DOHH2 (cell line): ENCODE data around the gene GPC5.

ENCODE experiments used
- H3F3A ChIP-seq: fragments of 200-600 bp; sonication (generic), shearing (Covaris generic); 2 replicates; pipeline ENCODE4 v1.6.0; 2016; ENCODE audit warnings: antibody characterized with exemption, mild to moderate bottlenecking; ENCODE audit not compliant: control insufficient read depth, insufficient read depth
- H3K27ac ChIP-seq: fragments of 200-600 bp; sonication (generic); 2 replicates; pipeline ENCODE4 v1.5.1; 2014; ENCODE audit warnings: low read depth, mild to moderate bottlenecking, low read length, moderate library complexity
- H3K27me3 ChIP-seq: fragments of 200-600 bp; sonication (generic); 2 replicates; pipeline ENCODE4 v1.6.1; 2014; ENCODE audit warnings: mild to moderate bottlenecking, low read length, mixed read lengths; ENCODE audit not compliant: control insufficient read depth
- H3K36me3 ChIP-seq: fragments of 200-600 bp; sonication (generic); 2 replicates; pipeline ENCODE4 v1.6.1; 2014; ENCODE audit warnings: mild to moderate bottlenecking, low read length, moderate library complexity, mixed read lengths; ENCODE audit not compliant: control insufficient read depth
- H3K4me1 ChIP-seq: fragments of 200-600 bp; sonication (generic); 2 replicates; pipeline ENCODE4 v1.6.1; 2014; ENCODE audit warnings: mild to moderate bottlenecking, low read length, mixed read lengths; ENCODE audit not compliant: control insufficient read depth
- H3K4me2 ChIP-seq: fragments of 200-600 bp; sonication (generic); 2 replicates; pipeline ENCODE4 v1.6.0; 2014; ENCODE audit warnings: mild to moderate bottlenecking, low read length, moderate library complexity
- H3K4me3 ChIP-seq: fragments of 200-600 bp; sonication (generic); 2 replicates; pipeline ENCODE4 v1.5.1; 2014; ENCODE audit warnings: mild to moderate bottlenecking, low read length, mixed read lengths
- H3K79me2 ChIP-seq: fragments of 200-600 bp; sonication (generic); 2 replicates; pipeline ENCODE4 v1.6.1; 2014; ENCODE audit warnings: mild to moderate bottlenecking, low read length, mixed read lengths; ENCODE audit not compliant: control insufficient read depth
- H3K9me2 ChIP-seq: fragments of 200-600 bp; sonication (generic); replicated peaks from 2 replicates; pipeline ENCODE4 v1.6.1; 2014; ENCODE audit warnings: mild to moderate bottlenecking, low read length, mixed read lengths; ENCODE audit not compliant: control insufficient read depth
- H3K9me3 ChIP-seq: fragments of 200-600 bp; sonication (generic); 2 replicates; pipeline ENCODE4 v1.6.1; 2014; ENCODE audit warnings: antibody characterized with exemption, low read length, mixed read lengths; ENCODE audit not compliant: control insufficient read depth, insufficient read depth
- H4K20me1 ChIP-seq: fragments of 200-600 bp; sonication (generic); 2 replicates; pipeline ENCODE4 v1.6.0; 2014; ENCODE audit warnings: low read depth, mild to moderate bottlenecking, antibody characterized with exemption, low read length, moderate library complexity; ENCODE audit not compliant: control insufficient read depth, insufficient read depth
- CTCF ChIP-seq: fragments of 200-600 bp; sonication (generic); IDR thresholded peaks from one replicate; pipeline ENCODE4 v1.5.1; 2014; ENCODE audit warnings: antibody characterized with exemption, mild to moderate bottlenecking, low read depth, low read length; ENCODE audit not compliant: poor library complexity, severe bottlenecking
- EZH2phosphoT487 ChIP-seq: fragments of 200-600 bp; sonication (generic); IDR thresholded peaks from 2 replicates; pipeline ENCODE4 v1.6.1; 2017; ENCODE audit warnings: borderline replicate concordance, mild to moderate bottlenecking, antibody characterized with exemption, low read length, moderate library complexity, mixed read lengths

GPC5 gene

DNA sequence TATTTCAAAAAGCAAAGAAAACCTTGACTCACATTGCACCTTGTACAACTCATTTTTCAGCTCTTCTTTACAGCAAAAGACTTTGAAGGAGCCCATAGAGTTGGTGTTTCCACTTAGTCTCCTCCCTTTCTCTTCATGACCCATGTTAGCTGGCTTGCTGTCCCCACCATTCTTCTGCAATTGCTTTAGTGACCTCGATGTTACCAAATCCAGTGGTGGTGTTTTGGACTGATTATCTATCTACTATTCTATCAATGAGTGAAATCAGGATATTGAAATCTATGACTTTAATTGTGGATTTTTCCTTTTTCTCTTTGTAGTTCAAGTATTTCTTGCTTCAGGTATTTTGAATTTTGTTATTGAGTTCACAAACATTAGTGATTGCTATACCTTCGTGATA, 197.3 kb downstream of the GPC5 start:
- no peaks in the 10 kb centered on the region for H3F3A ChIP-seq
- H3K79me2 ChIP-seq = no peaks in the 10 kb centered on the region
- H3K36me3 ChIP-seq = no peaks in the 10 kb centered on the region
- H3K4me1 ChIP-seq = no peaks in the 10 kb centered on the region
- no peak for TF ChIP-seq EZH2phosphoT487
- no peak for TF ChIP-seq CTCF
- no peak overlapping the region for H3K27ac ChIP-seq
- H3K9me3 ChIP-seq = no peaks in the 10 kb centered on the region
- H3K4me2 ChIP-seq = no peak overlapping the region
- H3K4me3 ChIP-seq = no peak overlapping the region
- H4K20me1 ChIP-seq = no peaks in the 10 kb centered on the region
- H3K27me3 ChIP-seq = peaks cover 2% of the 10 kb centered on the region; the same call in 1 of the 2 replicates
- H3K9me2 ChIP-seq = no peaks in the 10 kb centered on the region

GRCh38 chr13:91596842-91597241, 198.4 kb downstream of the GPC5 start:
- TF ChIP-seq EZH2phosphoT487 (no peak), CTCF (no peak)
- Histone ChIP-seq H3K4me1 (no peaks in the 10 kb centered on the region), H3F3A (no peaks in the 10 kb centered on the region), H3K9me3 (no peaks in the 10 kb centered on the region), H3K79me2 (no peaks in the 10 kb centered on the region), H3K27ac (no peak overlapping the region), H3K4me2 (no peak overlapping the region), H3K9me2 (no peaks in the 10 kb centered on the region), H3K4me3 (no peak overlapping the region), H4K20me1 (no peaks in the 10 kb centered on the region), H3K27me3 (no peaks in the 10 kb centered on the region), H3K36me3 (no peaks in the 10 kb centered on the region)

DNA sequence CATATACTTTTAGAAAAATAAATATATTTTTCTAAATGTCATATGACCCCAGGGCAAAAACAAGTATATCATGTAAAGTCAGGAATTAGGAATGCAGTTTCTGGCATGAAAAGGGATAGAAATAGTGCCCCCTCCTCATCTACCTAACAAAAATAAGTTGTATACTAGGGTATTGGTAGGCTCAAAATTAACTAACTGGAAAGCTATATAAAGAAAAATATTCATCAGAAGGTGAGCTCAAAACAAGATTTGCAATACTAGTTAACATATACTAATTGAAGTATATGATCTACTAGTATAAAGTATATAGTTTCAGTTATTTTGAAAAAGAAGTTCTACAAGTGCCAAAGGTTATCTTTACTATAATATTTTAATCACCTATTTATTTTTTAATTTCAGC, 200.2 kb downstream of the GPC5 start:
- H3K9me2 ChIP-seq = no peaks in the 10 kb centered on the region
- H3K27ac ChIP-seq = no peak overlapping the region
- no peaks in the 10 kb centered on the region for H4K20me1 ChIP-seq
- no peaks in the 10 kb centered on the region for H3K79me2 ChIP-seq
- no peaks in the 10 kb centered on the region for H3K4me1 ChIP-seq
- no peak overlapping the region for H3K4me2 ChIP-seq
- no peaks in the 10 kb centered on the region for H3F3A ChIP-seq
- no peaks in the 10 kb centered on the region for H3K27me3 ChIP-seq
- TF ChIP-seq CTCF (no peak), EZH2phosphoT487 (no peak)
- H3K36me3 ChIP-seq = no peaks in the 10 kb centered on the region
- H3K9me3 ChIP-seq = no peaks in the 10 kb centered on the region
- H3K4me3 ChIP-seq = no peak overlapping the region

DNA sequence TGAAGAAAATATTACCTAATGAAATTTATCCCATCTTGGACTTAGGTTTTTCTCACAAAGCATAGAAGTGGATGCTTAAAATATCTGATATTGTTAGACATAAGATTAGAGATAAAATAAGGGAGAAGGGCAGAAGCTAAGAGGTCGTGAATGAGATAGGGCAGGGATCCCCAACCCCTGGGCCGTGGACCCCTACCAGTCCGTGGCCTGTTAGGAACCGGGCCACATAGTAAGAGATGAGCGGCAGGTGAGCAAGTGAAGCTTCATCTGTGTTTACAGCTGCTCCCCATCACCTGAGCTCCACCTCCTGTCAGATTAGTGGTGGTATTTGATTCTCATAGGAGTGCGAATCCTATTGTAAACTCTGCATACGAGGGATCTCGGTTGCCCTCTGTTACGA, 202.9 kb downstream of the GPC5 start:
- no peak for TF ChIP-seq CTCF
- TF ChIP-seq EZH2phosphoT487 = no peak
- Histone ChIP-seq H3K27ac (no peak overlapping the region), H3K79me2 (no peaks in the 10 kb centered on the region), H3K9me2 (no peaks in the 10 kb centered on the region), H3K4me3 (no peak overlapping the region), H3K36me3 (no peaks in the 10 kb centered on the region), H4K20me1 (no peaks in the 10 kb centered on the region), H3K9me3 (no peaks in the 10 kb centered on the region), H3F3A (no peaks in the 10 kb centered on the region), H3K4me1 (no peaks in the 10 kb centered on the region), H3K4me2 (no peak overlapping the region), H3K27me3 (no peaks in the 10 kb centered on the region)
